ENCODE measurements around the gene USP54.

DNA sequence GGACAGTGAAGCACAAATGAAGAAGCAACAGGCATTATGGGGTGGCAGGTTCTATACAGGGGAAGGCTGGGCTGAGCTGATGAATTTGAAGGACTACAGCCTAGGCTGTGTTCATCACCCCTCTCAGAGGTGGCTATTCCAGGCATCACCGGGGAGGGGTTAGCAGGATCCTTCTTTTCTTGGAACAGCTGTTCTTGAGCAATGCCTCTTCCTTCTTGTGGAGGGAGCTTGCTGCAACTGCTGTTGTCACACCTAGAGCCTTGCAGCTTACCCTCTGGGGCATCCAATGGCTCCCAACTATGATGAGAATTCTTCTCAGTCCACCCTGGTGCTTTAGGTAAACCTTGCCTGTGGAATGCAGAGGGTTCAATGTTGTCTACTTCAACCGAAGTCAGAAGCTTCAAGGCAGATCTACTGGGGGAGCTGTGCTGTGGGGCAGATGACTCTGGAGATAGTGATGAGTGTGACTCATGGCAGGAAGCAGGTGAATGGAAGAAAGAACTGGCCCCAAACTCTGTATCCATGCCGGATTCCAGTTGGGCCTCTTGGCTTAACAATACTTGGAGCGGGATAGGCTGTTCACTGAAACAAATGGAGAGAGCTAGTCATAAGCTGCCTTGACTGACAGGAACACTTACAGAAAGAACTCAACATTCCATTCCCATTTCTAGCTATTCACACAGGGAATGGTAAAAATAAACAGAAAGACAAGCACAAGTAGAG is 73.8 kb downstream of the USP54 start:
- TF ChIP-seq GATA3 (IDR thresholded peaks at IDR 0.05; ENCODE audit: low read depth, low read length) = no peak
- TF ChIP-seq GATA2 (IDR thresholded peaks at IDR 0.05; ENCODE audit: low read depth, low read length) = no peak
